BE2C (cell line): ENCODE measurements around the gene WDR19.
"Not testable (repeated sequence)": the region's sequence is repeated elsewhere in the genome, so short reads cannot be mapped to it uniquely, and the experiment has no call there.

Source experiments
- DNase-seq: peaks from one replicate; pipeline ENCODE4 v3.0.0-alpha.2; 2020
- H3K27me3 ChIP-seq: fragments of 250-450 bp; sonication (Bioruptor Pico); 2 replicates; pipeline ENCODE4 v1.5.1; 2020; ENCODE audit warnings: mild to moderate bottlenecking
- H3K36me3 ChIP-seq: fragments of 250-450 bp; sonication (Bioruptor Pico); 2 replicates; pipeline ENCODE4 v1.5.1; 2020; ENCODE audit warnings: mild to moderate bottlenecking
- H3K4me1 ChIP-seq: fragments of 250-450 bp; sonication (Bioruptor Pico); 2 replicates; pipeline ENCODE4 v1.5.1; 2020
- H3K4me3 ChIP-seq: 2 replicates; pipeline ENCODE4 v1.5.1; 2011; ENCODE audit warnings: low read depth, low read length
- H3K9me3 ChIP-seq: fragments of 250-450 bp; sonication (Bioruptor Pico); 2 replicates; pipeline ENCODE4 v1.5.1; 2020
- CTCF ChIP-seq: IDR thresholded peaks from 2 replicates; pipeline ENCODE4 v1.5.1; 2012; ENCODE audit warnings: mild to moderate bottlenecking, low read depth, low read length

WDR19 gene

GRCh38 chr4:39255871-39256270, 73.5 kb downstream of the WDR19 start:
- no peak for DNase-seq
- no peaks in the 10 kb centered on the region for H3K9me3 ChIP-seq
- no peaks in the 10 kb centered on the region for H3K27me3 ChIP-seq
- no peaks in the 10 kb centered on the region for H3K4me1 ChIP-seq
- H3K4me3 ChIP-seq = no peak overlapping the region
- H3K36me3 ChIP-seq = peaks cover 3% of the 10 kb centered on the region
- no peak for TF ChIP-seq CTCF

DNA sequence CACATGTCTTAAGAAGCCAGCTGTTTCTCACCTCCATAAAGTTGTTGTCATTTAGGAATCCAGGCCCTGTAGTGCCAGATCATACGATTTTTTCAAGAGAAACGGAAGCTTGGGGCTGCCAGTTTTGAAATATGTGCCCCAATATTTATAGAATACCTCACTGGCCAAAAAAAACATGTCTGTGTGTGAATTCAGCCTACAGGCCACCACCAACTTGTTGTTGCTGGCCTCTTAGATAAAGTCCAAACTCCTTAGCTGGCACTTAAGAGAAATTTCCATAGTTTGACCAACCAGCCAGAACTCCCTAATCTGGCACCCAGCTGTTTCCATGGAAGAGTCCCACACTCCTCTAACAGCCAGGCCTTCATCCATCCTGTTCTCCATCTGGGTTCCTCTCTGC, 74.1 kb downstream of the WDR19 start:
- Histone ChIP-seq H3K36me3 (peaks cover 3% of the 10 kb centered on the region), H3K27me3 (no peaks in the 10 kb centered on the region), H3K9me3 (no peaks in the 10 kb centered on the region), H3K4me1 (no peaks in the 10 kb centered on the region), H3K4me3 (no peak overlapping the region)
- DNase-seq = no peak
- no peak for TF ChIP-seq CTCF

DNA sequence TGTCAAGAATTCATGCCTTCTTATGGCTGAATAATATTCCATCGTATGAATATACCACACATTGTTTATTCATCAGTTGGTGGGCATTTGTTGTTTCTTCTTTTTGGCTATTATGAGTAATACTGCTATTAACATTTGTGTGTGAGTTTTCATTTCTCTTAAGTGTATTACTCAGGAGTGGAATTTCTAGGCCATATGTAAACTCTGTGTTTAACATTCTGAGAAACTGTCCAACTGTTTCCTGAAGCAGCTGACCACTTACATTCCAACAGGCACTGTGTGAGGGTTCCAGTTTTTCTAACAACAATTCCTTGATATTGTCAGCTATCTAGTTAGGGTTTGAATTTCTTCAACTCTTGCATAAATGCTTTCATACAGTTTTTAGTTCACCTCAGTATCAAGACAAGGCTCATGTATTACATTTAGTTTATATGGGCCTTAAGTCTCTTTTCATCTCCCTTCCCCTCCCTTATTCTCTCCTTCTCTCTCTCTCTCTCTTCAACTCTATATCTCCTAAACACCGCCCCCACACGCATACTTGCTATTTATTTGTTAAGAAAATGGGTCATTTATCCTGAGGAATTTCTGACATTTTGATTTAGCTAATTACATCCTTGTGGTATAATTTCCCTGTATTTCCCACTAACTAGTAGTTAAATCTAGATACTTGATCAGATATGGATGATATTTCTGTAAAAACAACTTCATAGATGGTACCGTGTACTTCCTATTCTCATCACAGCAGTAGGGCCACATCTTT, 77.4 kb downstream of the WDR19 start:
- Histone ChIP-seq H3K4me3 (no peak overlapping the region), H3K9me3 (no peaks in the 10 kb centered on the region), H3K36me3 (peaks cover 3% of the 10 kb centered on the region), H3K4me1 (no peaks in the 10 kb centered on the region), H3K27me3 (no peaks in the 10 kb centered on the region)
- no peak for DNase-seq
- TF ChIP-seq CTCF = no peak

DNA sequence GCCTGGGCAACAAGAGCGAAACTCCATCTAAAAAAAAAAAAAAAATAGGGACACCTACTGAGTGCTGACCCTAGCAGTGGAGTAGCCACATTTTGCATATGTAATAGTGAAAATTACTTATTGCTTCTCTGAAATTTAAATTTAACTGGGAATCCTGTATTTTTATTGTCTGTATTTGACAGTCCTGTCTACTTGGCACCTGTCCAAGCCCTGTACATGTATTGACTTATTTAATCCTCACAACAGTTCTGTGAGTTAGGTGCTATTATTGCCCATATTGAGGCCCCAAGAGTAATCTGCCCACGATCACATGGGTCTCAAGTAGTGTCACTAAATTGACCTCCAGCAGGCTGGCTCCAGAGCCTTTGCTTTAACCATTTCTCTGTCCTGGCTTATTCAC, 81.6 kb downstream of the WDR19 start:
- no peaks in the 10 kb centered on the region for H3K4me1 ChIP-seq
- no peak for TF ChIP-seq CTCF
- DNase-seq = peak; percentile 20
- no peaks in the 10 kb centered on the region for H3K27me3 ChIP-seq
- H3K4me3 ChIP-seq = no peak overlapping the region
- no peaks in the 10 kb centered on the region for H3K9me3 ChIP-seq
- no peaks in the 10 kb centered on the region for H3K36me3 ChIP-seq

GRCh38 chr4:39274503-39274902, 92.2 kb downstream of the WDR19 start:
- H3K36me3 ChIP-seq = peaks cover 4% of the 10 kb centered on the region
- no peak for DNase-seq
- H3K4me3 ChIP-seq = no peak overlapping the region
- peaks cover 13% of the 10 kb centered on the region for H3K4me1 ChIP-seq
- TF ChIP-seq CTCF = no peak
- H3K9me3 ChIP-seq = no peaks in the 10 kb centered on the region
- H3K27me3 ChIP-seq = no peaks in the 10 kb centered on the region

DNA sequence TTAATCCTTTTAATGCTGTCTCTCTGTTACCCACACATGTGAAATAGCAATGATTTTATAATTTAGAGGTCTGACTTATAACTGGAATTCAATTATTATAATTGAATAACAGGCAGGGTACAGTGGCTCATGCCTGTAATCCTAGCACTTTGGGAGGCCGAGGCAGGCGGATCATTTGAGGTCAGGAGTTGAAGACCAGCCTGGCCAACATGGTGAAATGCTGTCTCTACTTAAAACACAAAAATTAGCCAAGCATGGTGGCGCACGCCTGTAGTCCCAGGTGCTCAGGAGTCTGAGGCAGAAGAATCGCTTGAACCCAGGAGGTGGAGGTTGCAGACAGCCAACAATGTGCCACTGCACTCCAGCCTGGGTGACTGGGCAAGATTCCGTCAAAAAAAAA, 95.3 kb downstream of the WDR19 start:
- not testable (repeated sequence) for H3K9me3 ChIP-seq, H3K27me3 ChIP-seq, H3K36me3 ChIP-seq, H3K4me3 ChIP-seq, DNase-seq
- H3K4me1 ChIP-seq = peaks cover 13% of the 10 kb centered on the region
